HFF-Myc (cell line): ENCODE measurements around the gene RWDD1.
A peak's percentile ranks its signal among the peaks of the same experiment; 100 is the strongest.

Experiments used
- DNase-seq: peaks from one replicate; pipeline ENCODE4 v3.0.0-alpha.2; 2011; ENCODE audit warnings: low read depth; ENCODE audit errors: extremely low read depth
- H3K4me3 ChIP-seq: replicated peaks from 2 replicates; pipeline ENCODE4 v1.5.1; 2011; ENCODE audit warnings: low read depth, mild to moderate bottlenecking, control low read depth, low read length
- CTCF ChIP-seq: IDR thresholded peaks from 2 replicates; pipeline ENCODE4 v1.5.1; 2012; ENCODE audit warnings: mild to moderate bottlenecking, low read depth, low read length, control low read depth; ENCODE audit errors: missing control alignments

RWDD1 gene

DNA sequence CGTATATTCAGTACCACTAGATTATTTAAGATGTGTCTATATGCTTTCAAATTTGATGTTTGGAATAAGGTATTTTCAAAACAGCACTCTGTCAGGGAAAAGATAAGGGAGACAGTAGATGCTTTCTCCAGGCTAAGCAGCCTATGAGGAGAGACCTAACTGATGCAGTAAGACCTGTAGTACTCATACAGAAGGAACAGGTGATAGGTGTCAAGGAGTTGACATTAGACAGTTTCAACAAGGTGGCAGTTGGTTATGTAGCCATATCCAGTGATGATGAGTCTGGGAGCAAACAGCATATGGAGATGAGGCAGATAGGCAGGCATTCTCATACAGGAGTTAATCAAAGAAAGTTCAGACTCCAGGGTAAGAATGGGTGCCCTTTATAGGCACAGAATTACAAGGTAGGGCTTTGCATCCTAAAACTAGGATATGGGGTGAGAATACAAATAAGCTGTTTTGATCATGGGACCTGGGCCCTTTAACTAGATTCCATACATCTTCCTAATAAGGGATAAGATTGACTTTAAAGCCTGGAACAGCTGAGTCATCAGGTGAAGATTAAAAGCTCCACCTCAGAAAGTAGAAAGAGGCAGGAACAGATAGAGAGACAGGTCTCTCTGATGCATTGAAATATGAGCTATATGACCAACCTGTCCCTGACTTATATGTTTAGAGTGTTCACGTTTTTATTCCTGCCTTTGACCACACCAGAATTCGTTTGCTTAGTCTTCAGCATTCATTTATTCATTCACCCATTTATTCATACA lies 52.9 kb downstream of the RWDD1 start:
- H3K4me3 ChIP-seq = no peak overlapping the region
- no peak for DNase-seq
- TF ChIP-seq CTCF = no peak

- H3K4me3 ChIP-seq = no peak overlapping the region
- no peak for DNase-seq
- TF ChIP-seq CTCF = no peak
Measured at GRCh38 chr6:116625872-116626271, 54.6 kb downstream of the RWDD1 start.

DNA sequence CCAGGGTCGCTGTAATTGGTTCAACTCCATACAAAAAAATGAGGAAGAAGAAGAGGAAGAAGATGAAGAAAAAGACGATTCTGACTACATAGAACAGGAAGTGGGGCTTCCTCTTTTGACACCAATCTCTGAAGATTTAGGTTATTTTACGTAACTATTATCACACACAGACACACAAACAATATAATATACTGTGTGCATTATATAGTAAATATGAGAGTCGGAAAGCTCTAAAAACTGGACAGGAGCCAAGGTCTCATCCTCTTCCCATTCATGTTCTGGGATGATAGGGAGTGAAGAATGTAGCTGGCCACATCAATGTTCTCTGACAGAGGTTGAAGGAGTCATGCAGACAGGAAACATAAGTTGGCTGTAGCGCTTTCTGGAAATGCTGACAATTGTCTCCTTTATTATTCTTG lies 58.3 kb downstream of the RWDD1 start:
- no peak for TF ChIP-seq CTCF
- no peak for DNase-seq
- H3K4me3 ChIP-seq = no peak overlapping the region

DNA sequence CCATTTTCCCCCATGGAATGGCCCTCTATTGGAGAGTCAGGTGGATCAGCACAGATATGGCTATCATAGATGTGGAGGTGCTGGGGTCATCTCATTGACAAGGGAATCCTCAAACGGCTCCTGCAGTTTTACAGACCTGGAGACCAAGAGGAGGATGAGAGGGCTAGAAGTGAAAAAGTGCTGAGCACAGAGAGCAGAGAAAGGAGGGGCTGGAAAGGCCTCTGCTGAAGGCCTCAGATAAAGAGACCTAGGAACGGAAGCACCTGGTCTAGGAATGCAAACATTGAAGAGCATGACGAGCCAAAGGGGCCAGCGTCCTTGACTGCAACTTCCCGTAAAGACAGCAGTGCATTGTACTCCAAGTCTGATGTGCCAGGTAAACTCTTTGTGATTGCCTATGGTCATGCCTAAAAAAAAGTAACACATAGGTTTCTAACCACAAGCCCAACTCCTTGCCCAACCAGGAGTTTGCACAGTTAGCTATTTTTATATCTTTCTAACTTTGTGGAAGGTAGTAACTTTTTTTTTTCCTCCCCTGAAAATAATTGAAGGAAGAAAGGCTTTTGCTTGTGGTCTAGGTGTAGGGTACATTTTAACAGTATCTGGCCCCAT lies 60.2 kb downstream of the RWDD1 start:
- TF ChIP-seq CTCF = no peak
- DNase-seq = no peak
- no peak overlapping the region for H3K4me3 ChIP-seq

GRCh38 chr6:116633685-116634084 lies 62.4 kb downstream of the RWDD1 start:
- peak; percentile 37 for TF ChIP-seq CTCF
- no peak overlapping the region for H3K4me3 ChIP-seq
- DNase-seq = no peak
